Measurements from ENCODE around the gene PROX2.
A peak's percentile ranks its signal among the peaks of the same experiment; 100 is the strongest.

Gene PROX2

GRCh38 chr14:74909911-74910310, 34.0 kb upstream of the PROX2 start:
- no peak for DNase-seq (ENCODE audit: low read depth)

GRCh38 chr14:74909501-74909900, 33.6 kb upstream of the PROX2 start:
- DNase-seq (ENCODE audit: low read depth), result no peak

- DNase-seq (ENCODE audit: low read depth), result no peak
Observed at GRCh38 chr14:74908861-74909341, 33.0 kb upstream of the PROX2 start.

GRCh38 chr14:74907744-74908143, 31.8 kb upstream of the PROX2 start:
- DNase-seq (ENCODE audit: low read depth), result no peak

- no peak for DNase-seq (ENCODE audit: low read depth)
Observed at GRCh38 chr14:74906925-74907521, 31.1 kb upstream of the PROX2 start.

- peak; percentile 27 for DNase-seq (ENCODE audit: low read depth)
Observed at GRCh38 chr14:74905595-74906142, 29.7 kb upstream of the PROX2 start.

GRCh38 chr14:74904635-74905503, 28.9 kb upstream of the PROX2 start:
- no peak for DNase-seq (ENCODE audit: low read depth)

GRCh38 chr14:74902941-74903705, 27.2 kb upstream of the PROX2 start:
- no peak for DNase-seq (ENCODE audit: low read depth)

- DNase-seq (ENCODE audit: low read depth), result no peak
Observed at GRCh38 chr14:74898694-74899093, 22.7 kb upstream of the PROX2 start.

GRCh38 chr14:74898083-74898482, 22.1 kb upstream of the PROX2 start:
- DNase-seq (ENCODE audit: low read depth), result no peak

- DNase-seq (ENCODE audit: low read depth), result no peak
Observed at GRCh38 chr14:74897642-74898041, 21.7 kb upstream of the PROX2 start.

- no peak for DNase-seq (ENCODE audit: low read depth)
Observed at GRCh38 chr14:74896400-74896799, 20.5 kb upstream of the PROX2 start.

GRCh38 chr14:74893614-74894091, 17.7 kb upstream of the PROX2 start:
- DNase-seq (ENCODE audit: low read depth), result no peak

- DNase-seq (ENCODE audit: low read depth), result no peak
Observed at GRCh38 chr14:74892745-74893144, 16.8 kb upstream of the PROX2 start.

- DNase-seq (ENCODE audit: low read depth), result no peak
Observed at GRCh38 chr14:74891870-74892269, 15.9 kb upstream of the PROX2 start.

GRCh38 chr14:74890262-74890661, 14.3 kb upstream of the PROX2 start:
- no peak for DNase-seq (ENCODE audit: low read depth)

GRCh38 chr14:74888164-74889158, 12.5 kb upstream of the PROX2 start:
- DNase-seq (ENCODE audit: low read depth), result no peak

GRCh38 chr14:74886001-74886400, 10.1 kb upstream of the PROX2 start:
- peak; percentile 94 for DNase-seq (ENCODE audit: low read depth)

- no peak for DNase-seq (ENCODE audit: low read depth)
Observed at GRCh38 chr14:74882103-74882920, 6.4 kb upstream of the PROX2 start.
